HK-2 (cell line): Measurements from ENCODE around the gene UPK3BL1.
"Not testable (repeated sequence)": the region's sequence is repeated elsewhere in the genome, so short reads cannot be mapped to it uniquely, and the experiment has no call there.

ENCODE experiments used
- DNase-seq: peaks from one replicate; pipeline ENCODE4 v3.0.0-alpha.2; 2018; ENCODE audit not compliant: unreplicated experiment

The UPK3BL1 gene, protein sequence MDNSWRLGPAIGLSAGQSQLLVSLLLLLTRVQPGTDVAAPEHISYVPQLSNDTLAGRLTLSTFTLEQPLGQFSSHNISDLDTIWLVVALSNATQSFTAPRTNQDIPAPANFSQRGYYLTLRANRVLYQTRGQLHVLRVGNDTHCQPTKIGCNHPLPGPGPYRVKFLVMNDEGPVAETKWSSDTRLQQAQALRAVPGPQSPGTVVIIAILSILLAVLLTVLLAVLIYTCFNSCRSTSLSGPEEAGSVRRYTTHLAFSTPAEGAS

DNA sequence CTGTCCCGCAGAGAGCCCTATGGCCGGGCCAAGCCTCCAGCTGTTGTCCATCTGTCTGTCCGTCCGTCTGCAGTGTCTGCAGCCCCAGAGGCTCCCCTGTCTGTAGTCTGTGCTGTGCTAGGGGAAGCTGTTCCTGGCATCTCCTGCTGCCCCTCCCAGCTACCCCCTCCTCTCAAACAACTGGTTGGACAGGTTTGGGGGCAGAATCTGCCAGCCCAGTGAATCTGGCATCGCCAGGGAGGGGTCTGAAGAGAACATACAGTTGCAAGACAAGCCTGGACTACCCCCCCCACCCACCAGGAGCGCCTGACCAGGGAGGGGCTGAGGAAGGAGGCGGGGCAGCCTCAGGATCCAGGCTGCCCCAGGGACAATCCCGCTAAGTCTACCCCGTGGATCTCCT is at the start of gene UPK3BL1:
Gene UPK3BL1, minus strand, starts transcription at position 101 of the 400 bp plus-strand sequence. Its CDS starts 50 bp downstream, at position 51.
- DNase-seq = not testable (repeated sequence)

GRCh38 chr7:102690602-102691001 is 48.0 kb upstream of the UPK3BL1 start:
- not testable (repeated sequence) for DNase-seq

- not testable (repeated sequence) for DNase-seq
Measured at GRCh38 chr7:102689436-102690282, 47.1 kb upstream of the UPK3BL1 start.

- not testable (repeated sequence) for DNase-seq
Measured at GRCh38 chr7:102688299-102689036, 45.9 kb upstream of the UPK3BL1 start.

DNA sequence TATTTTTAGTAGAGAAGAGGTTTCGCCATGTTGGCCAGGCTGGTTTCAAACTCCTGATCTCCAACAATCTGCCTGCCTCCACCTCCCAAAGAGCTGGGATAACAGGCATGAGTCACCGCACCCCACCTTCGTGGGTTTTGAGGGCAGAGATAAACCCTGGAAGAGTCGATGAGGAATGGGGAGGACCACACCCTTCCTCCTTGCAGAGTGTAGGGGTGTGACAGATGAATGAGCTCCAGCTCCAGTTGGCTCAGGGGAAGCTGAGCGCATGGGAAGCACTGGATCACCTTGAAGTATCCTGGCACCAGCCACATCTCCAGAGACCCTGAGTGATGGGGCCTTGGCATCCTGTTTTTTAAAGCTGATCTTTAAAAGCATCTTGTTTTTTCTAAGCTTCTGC is 40.0 kb upstream of the UPK3BL1 start:
- DNase-seq = not testable (repeated sequence)

DNA sequence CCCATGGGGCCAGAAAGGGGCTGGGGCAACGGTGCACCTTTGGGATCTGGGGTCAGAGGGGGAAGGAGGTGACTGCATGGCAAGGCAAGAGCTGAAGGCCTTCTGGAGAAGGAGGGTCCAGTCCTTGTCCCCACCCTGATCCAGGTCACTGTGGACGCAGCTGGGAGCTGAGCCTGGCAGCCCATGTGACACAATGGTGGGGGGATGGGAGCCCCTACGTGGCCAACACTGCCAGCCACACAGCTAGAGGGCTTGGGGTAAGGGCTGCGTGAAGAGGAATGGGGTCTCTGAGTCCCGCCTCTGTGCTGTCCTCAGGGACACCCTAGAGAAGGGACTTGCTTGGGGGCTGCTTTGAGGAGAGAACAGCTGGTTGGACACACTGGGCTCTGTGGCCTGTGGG is 38.2 kb upstream of the UPK3BL1 start:
- not testable (repeated sequence) for DNase-seq

GRCh38 chr7:102675545-102675944 is 33.0 kb upstream of the UPK3BL1 start:
- not testable (repeated sequence) for DNase-seq

GRCh38 chr7:102673447-102674067 is 31.0 kb upstream of the UPK3BL1 start:
- not testable (repeated sequence) for DNase-seq

DNA sequence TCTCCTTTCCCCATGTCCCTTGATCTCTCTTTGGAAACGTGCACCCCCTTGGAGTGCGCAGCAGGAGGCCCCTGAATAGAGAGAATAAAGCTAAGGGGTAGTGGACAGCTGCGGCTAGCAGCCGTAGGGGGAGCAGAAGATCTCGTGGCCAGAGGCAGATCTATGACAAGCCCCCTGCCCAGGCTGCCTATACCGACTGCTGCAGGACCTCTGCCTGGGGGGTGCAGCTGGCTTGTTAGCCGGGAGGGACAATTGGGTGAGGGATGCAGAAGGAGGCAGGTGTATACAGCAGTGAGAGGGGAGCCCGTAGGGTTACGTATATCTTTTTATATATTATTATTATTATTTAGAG is 29.3 kb upstream of the UPK3BL1 start:
- not testable (repeated sequence) for DNase-seq

DNA sequence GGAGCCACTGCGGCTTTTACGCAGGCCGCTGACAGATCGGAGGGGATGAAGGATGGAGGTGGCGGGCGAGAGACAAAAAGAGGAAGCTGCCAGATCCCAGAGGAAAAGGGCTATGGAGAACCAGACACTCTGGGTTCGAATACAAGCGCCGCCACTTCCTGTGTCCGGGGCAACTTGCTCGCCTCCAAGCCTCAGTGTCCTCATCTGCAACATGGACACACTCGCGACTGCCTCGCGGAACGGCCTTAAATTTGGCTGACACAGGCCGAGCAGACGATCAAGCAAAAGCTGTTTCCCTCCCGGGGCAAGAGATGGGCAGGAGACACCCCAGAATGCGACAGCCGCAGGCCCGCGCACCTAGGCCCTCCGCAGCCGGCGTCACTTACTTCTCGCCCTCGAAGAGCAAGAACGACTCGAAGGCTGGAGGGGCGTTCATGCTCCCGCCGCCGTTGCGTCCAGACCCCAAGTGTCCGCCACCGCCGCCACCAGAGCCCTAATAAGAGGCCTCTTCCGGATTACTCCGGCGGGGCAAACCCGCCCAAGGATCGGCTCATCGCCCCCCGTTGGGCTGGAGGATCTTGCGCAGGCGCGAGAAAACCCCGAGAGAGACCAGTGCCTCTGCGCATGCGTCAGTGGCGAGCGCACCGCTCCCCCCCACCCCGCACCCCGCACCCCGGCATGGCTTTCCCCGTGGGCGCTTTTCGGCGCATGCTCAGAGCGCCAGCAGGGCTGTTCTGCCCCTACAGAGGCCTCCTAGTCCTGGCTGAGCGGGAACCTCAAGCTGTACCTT is 28.8 kb upstream of the UPK3BL1 start, which contains the start of gene POLR2J2:
Gene POLR2J2, minus strand, starts transcription at position 498 of the 790 bp plus-strand sequence. Its CDS starts 62 bp downstream, at position 436.
- not testable (repeated sequence) for DNase-seq

DNA sequence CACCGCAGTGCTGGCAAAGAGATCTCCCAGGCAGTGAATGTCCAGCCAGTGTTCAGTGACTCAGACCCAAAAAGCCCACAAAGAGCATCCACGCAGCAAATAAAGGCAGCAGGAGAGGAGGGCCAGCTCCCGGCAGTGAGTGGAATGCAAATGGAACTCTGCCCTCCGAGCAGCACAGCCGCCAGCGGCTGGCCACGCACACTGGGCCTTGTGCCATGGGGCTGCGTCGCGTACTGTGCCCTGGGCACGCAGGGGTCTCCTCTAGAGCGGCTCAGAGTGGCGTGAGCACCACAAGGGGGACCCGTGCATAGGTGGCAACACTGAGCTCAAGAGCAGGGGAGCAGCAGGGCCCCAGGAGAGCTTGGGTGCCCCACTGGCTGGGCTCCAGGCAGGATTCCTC is 24.9 kb upstream of the UPK3BL1 start:
- not testable (repeated sequence) for DNase-seq

DNA sequence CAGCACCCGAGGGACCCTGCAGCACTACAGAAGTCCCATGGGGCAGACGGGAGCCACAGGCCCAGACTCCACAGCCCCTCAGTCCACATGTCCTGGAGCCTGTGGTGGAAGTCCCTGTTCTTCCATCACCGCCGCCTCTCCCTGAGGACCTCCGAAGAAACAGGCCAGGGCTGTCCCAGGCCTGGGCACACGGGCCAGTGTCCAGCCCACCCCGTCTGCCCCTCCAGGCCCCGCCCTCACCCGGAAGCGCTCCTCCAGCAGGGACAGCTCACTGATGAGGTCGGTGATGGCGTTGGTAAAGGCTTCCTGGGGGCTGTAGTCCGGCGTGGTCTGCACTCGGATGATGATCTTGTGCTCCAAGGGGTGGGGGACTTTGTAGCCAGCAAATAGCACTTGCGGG is 24.3 kb upstream of the UPK3BL1 start:
- DNase-seq = not testable (repeated sequence)

DNA sequence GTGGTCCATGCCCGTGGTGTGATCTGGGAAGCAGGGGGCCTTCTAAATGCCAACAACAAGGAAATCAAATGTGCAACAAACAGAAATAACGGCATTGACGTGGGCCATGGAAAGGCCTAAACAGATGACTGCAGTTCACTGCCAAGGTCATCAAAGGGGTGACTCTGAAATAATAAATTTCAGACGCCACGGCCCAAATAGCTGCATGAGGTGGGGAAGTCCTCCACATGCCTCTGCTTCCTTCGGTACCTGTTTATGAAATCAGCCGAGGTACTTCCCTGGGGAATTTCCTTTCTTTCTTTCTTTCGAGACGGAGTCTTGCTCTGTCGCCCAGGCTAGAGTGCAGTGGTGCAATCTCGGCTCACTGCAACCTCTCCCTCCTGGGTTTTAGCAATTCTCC is 22.2 kb upstream of the UPK3BL1 start:
- DNase-seq = not testable (repeated sequence)

GRCh38 chr7:102649924-102650323 is 7.3 kb upstream of the UPK3BL1 start, which contains the start of gene SPDYE2B:
SPDYE2B (plus strand) TSS chr7:102650319; CDS start chr7:102652349, 2,030 bp downstream.
- DNase-seq = not testable (repeated sequence)

DNA sequence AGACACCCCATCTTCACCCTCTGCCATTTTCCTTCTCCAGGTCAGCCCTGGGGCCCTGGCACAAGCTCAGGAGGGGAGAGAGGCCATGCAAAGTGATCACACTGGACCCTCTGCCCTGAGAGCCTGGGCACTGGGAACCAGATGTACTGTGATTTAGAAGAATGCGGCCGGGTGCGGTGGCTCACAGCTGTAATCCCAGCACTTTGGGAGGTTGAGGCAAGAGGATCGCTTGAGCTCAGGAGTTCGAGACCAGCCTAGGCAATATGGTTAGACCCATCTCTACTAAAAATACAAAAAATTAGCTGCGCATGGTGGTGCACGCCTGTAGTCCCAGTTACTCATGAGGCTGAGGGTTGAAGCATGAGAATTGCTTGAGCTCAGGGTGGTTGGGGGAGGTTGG is 5.2 kb upstream of the UPK3BL1 start:
- not testable (repeated sequence) for DNase-seq

GRCh38 chr7:102643404-102643803 is 813 bp upstream of the UPK3BL1 start:
- not testable (repeated sequence) for DNase-seq

DNA sequence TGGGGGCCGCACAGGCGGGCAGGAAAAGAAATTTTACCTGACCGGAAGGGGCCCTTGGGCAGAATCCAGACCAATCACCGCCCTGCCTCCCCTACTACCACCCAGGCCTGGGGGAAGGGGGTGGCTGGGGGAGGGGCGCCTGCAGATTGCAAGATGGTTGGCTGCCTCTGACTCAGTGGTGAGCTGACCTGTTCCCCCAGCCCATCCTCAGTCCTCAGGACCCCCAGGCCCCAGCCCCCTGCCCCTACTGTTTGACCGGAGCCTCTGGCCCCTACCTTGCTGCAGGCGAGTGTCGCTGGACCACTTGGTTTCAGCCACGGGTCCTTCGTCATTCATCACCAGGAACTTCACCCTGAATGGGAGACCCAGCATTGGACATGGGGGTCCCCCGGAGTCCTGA is 3.7 kb downstream of the UPK3BL1 start:
- DNase-seq = peak; percentile 0

GRCh38 chr7:102636956-102637355 is 5.6 kb downstream of the UPK3BL1 start:
- not testable (repeated sequence) for DNase-seq

DNA sequence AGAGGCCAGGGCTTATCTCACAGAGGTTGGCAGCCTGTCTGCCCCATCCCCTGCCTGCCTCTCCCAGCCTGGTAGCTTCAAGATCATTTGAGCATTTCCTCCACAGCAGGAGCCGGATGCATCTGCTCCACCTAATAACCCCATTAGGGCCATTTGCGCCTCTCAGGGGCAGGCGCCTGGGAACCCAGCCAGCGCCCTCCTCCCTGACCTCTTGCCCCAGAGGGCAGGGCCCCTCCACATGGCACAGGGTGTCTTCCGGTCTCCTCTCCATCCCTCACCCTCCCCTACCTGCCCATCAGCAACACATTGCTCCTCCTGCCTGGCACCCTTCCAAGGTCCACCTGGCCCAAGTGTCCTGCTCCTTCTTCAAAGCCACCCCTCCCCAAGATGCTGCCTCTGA is 7.2 kb downstream of the UPK3BL1 start:
- DNase-seq = not testable (repeated sequence)

- not testable (repeated sequence) for DNase-seq
Measured at GRCh38 chr7:102634299-102634698, 8.3 kb downstream of the UPK3BL1 start.

- not testable (repeated sequence) for DNase-seq
Measured at GRCh38 chr7:102630622-102631021, 12.0 kb downstream of the UPK3BL1 start.
